Measurements from ENCODE around the gene PSPH. TPM values are rescaled to one million over a fixed set of nuclear protein-coding genes. Genes with fewer than 3 reads are reported as not detected.

Gene PSPH
- total RNA-seq, 1 experiment from 2014 or later = 50.7 TPM

GRCh38 chr7:56007891-56008290 lies 43.4 kb downstream of the PSPH start (continued):
- TF ChIP-seq REST (IDR thresholded peaks at IDR 0.05; ENCODE audit: low read depth) (no peak), ZFX (IDR thresholded peaks at IDR 0.05) (no peak), EZH2phosphoT487 (IDR thresholded peaks at IDR 0.05; ENCODE audit: borderline replicate concordance) (no peak), JUND (IDR thresholded peaks at IDR 0.05) (no peak)

GRCh38 chr7:56007167-56007652 lies 44.0 kb downstream of the PSPH start:
- TF ChIP-seq SRF (IDR thresholded peaks at IDR 0.05; ENCODE audit: low read depth) (no peak), MAX (IDR thresholded peaks at IDR 0.05) (no peak), REST (IDR thresholded peaks at IDR 0.05; ENCODE audit: low read depth) (no peak), CBX3 (IDR thresholded peaks at IDR 0.05; ENCODE audit: low read depth) (no peak), SP1 (IDR thresholded peaks at IDR 0.05; ENCODE audit: low read depth) (no peak), POLR2A (IDR thresholded peaks at IDR 0.05; ENCODE audit: borderline replicate concordance, extremely low read depth, insufficient read depth, insufficient read length) (no peak), CEBPB (IDR thresholded peaks at IDR 0.05; ENCODE audit: low read depth) (no peak), EZH2 (IDR thresholded peaks at IDR 0.05) (no peak), CTCF (IDR thresholded peaks at IDR 0.05 in 2 of 3, conservative IDR thresholded peaks at IDR 0.05 in 1 of 3; ENCODE audit: borderline replicate concordance in 1 of 3, insufficient read depth in 1 of 3, low read depth in 2 of 3, low read length in 2 of 3) (no peak), EZH2phosphoT487 (IDR thresholded peaks at IDR 0.05; ENCODE audit: borderline replicate concordance) (no peak)
- no peaks in the 10 kb centered on the region for H3K36me3 ChIP-seq (ENCODE audit: control insufficient read depth in 1 of 2, insufficient read depth in 2 of 2, low read length in 2 of 2)
- no peaks in the 10 kb centered on the region for H3K9me3 ChIP-seq (ENCODE audit: control insufficient read depth in 1 of 2, insufficient read depth in 1 of 2, low read depth in 1 of 2, low read length in 2 of 2)
- H3K27ac ChIP-seq (ENCODE audit: low read depth, low read length) = no peak overlapping the region
- no peaks in the 10 kb centered on the region for H3K27me3 ChIP-seq (ENCODE audit: insufficient read depth, low read length)
- H4K20me1 ChIP-seq (ENCODE audit: insufficient read depth) = no peaks in the 10 kb centered on the region
- ChIA-PET CTCF (interaction anchor here (0.6 to 4.4 kb wide), 2 partner anchors 58 to 67 kb away, joined by 3 to 20 read pairs; no protein-coding TSS in a partner anchor), POLR2A (no interaction called here), RAD21 (ENCODE audit: low non-redundant PET in 1 of 2, low total read pairs in 2 of 2, uncharacterized antibody in 2 of 2, unreplicated experiment in 2 of 2) (no interaction called here)
- H3K79me2 ChIP-seq (ENCODE audit: insufficient read depth, low read length) = no peaks in the 10 kb centered on the region
- no peak overlapping the region for H3K9ac ChIP-seq (ENCODE audit: low read length)
- H3K4me3 ChIP-seq (replicated peaks in 1 of 2; ENCODE audit: low read depth in 1 of 2, low read length in 2 of 2) = no peak overlapping the region
- H3K4me1 ChIP-seq (ENCODE audit: control insufficient read depth in 1 of 2, insufficient read depth in 2 of 2, low read length in 2 of 2) = no peaks in the 10 kb centered on the region
- H2AFZ ChIP-seq (ENCODE audit: low read depth, low read length, poor library complexity, severe bottlenecking) = no peak overlapping the region
- H3K4me2 ChIP-seq (ENCODE audit: low read length) = no peak overlapping the region
- no peaks in the 10 kb centered on the region for H3K9me2 ChIP-seq (ENCODE audit: insufficient read depth)
- no peak for ATAC-seq
- no peak for DNase-seq (ENCODE audit: low read depth, low spot score)
- intact Hi-C loops (cut with micrococcal nuclease) = loop anchor here (10.0 kb wide), 1 partner anchor 362 kb away; no protein-coding TSS in a partner anchor
- no TSS peak for BruUV-seq (replicated peaks)
